Muscle layer of colon (tissue), 2 donors: ENCODE results near the gene SSX5.
"Not testable (repeated sequence)": the region's sequence is repeated elsewhere in the genome, so short reads cannot be mapped to it uniquely, and the experiment has no call there.

Source experiments
- H3K27ac ChIP-seq: one replicate; pipeline ENCODE4 v1.7.0; 2013; ENCODE audit warnings: low read depth, mild to moderate bottlenecking, low read length, moderate library complexity
- H3K27me3 ChIP-seq, 2 donors: one replicate each; pipeline ENCODE4 v1.7.0; 2013; ENCODE audit warnings: low read length in 2 of 2, mild to moderate bottlenecking in 2 of 2; ENCODE audit not compliant: insufficient read depth in 2 of 2, control insufficient read depth in 1 of 2
- H3K36me3 ChIP-seq: one replicate; pipeline ENCODE4 v1.7.0; 2013; ENCODE audit warnings: mild to moderate bottlenecking, low read length; ENCODE audit not compliant: insufficient read depth
- H3K4me1 ChIP-seq: one replicate; pipeline ENCODE4 v1.7.0; 2013; ENCODE audit warnings: mild to moderate bottlenecking, low read length; ENCODE audit not compliant: insufficient read depth
- H3K4me3 ChIP-seq, 2 donors: one replicate each; pipeline ENCODE4 v1.7.0; 2013; ENCODE audit warnings: low read length in 2 of 2, low read depth in 1 of 2, mild to moderate bottlenecking in 1 of 2, moderate library complexity in 1 of 2
- H3K9ac ChIP-seq: one replicate; pipeline ENCODE4 v1.7.0; 2013; ENCODE audit warnings: low read length
- H3K9me3 ChIP-seq: one replicate; pipeline ENCODE4 v1.7.0; 2013; ENCODE audit warnings: mild to moderate bottlenecking, low read length
- donor health status: abdominal sarcoma.
- donor health status: Adenocarcinoma of cecum.

Gene SSX5, protein sequence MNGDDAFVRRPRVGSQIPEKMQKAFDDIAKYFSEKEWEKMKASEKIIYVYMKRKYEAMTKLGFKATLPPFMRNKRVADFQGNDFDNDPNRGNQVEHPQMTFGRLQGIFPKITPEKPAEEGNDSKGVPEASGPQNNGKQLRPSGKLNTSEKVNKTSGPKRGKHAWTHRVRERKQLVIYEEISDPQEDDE

GRCh38 chrX:48196745-48197201 lies at the start of gene SSX5:
SSX5 (minus strand) TSS chrX:48196795; CDS start chrX:48195358, 1,437 bp downstream.
- no peaks in the 10 kb centered on the region for H3K27me3 ChIP-seq
- H3K4me1 ChIP-seq, result no peaks in the 10 kb centered on the region
- no peaks in the 10 kb centered on the region for H3K36me3 ChIP-seq
- no peak within 1 kb of the TSS for H3K9ac ChIP-seq
- no peak within 1 kb of the TSS for H3K27ac ChIP-seq
- no peak within 1 kb of the TSS for H3K4me3 ChIP-seq
- no peaks in the 10 kb centered on the region for H3K9me3 ChIP-seq

- H3K4me3 ChIP-seq, H3K9ac ChIP-seq, H3K27ac ChIP-seq, H3K9me3 ChIP-seq, H3K27me3 ChIP-seq, H3K36me3 ChIP-seq, H3K4me1 ChIP-seq: not testable (repeated sequence)
Measured at GRCh38 chrX:48224196-48224595, 27.6 kb upstream of the SSX5 start.

DNA sequence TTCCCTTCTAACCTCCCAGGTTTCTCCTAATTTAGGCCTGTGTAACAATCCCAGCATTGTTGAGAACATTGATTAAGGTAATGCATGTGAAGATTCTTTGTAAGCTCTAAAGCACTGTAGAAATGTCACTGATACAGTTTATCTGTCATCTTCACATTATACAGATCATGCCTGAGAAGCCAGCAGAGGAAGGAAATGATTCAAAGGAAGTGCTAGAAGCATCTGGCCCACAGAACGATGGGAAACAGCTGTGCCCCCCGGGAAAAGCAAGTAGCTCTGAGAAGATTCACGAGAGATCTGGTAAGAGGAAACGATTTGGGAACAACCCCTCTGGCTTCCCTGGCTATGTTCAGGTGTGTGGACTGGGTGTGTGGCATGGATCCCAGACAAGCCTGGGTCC lies 17.7 kb upstream of the SSX5 start:
- H3K9me3 ChIP-seq, H3K4me1 ChIP-seq, H3K9ac ChIP-seq, H3K27ac ChIP-seq, H3K4me3 ChIP-seq, H3K36me3 ChIP-seq, H3K27me3 ChIP-seq: not testable (repeated sequence)

- H3K4me3 ChIP-seq, H3K27ac ChIP-seq, H3K36me3 ChIP-seq, H3K4me1 ChIP-seq, H3K9ac ChIP-seq, H3K9me3 ChIP-seq, H3K27me3 ChIP-seq: not testable (repeated sequence)
Measured at GRCh38 chrX:48190024-48190423, 6.6 kb downstream of the SSX5 start.

DNA sequence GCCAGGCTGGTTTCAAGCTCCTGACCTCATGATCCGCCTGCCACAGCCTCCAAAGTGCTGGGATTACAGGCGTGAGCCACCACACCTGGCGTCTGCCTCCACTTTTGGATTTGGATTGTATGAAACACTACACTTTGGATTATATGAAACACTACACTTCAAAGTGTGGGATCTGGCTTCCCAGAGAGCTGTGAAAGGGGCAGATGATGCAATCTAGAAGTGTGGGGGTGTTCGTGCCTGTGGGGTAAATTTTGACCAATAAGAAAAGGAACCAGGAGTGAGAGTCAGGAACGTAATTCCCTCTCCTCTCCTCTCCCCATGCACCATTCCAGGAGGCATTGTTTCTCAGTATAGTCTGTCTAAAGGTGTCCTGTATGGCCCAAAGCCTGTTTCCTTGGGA lies 14.7 kb downstream of the SSX5 start:
- H3K9me3 ChIP-seq, H3K4me1 ChIP-seq, H3K9ac ChIP-seq, H3K36me3 ChIP-seq, H3K4me3 ChIP-seq, H3K27me3 ChIP-seq, H3K27ac ChIP-seq: not testable (repeated sequence)

- H3K4me1 ChIP-seq, result no peaks in the 10 kb centered on the region
- no peaks in the 10 kb centered on the region for H3K27me3 ChIP-seq
- H3K27ac ChIP-seq, result no peak overlapping the region
- no peaks in the 10 kb centered on the region for H3K36me3 ChIP-seq
- no peak overlapping the region for H3K9ac ChIP-seq
- H3K9me3 ChIP-seq, result no peaks in the 10 kb centered on the region
- H3K4me3 ChIP-seq, result no peak overlapping the region
Measured at GRCh38 chrX:48180811-48181210, 15.8 kb downstream of the SSX5 start.

- no peak overlapping the region for H3K27ac ChIP-seq
- H3K9me3 ChIP-seq, result no peaks in the 10 kb centered on the region
Measured at GRCh38 chrX:48179691-48180090, 16.9 kb downstream of the SSX5 start.

DNA sequence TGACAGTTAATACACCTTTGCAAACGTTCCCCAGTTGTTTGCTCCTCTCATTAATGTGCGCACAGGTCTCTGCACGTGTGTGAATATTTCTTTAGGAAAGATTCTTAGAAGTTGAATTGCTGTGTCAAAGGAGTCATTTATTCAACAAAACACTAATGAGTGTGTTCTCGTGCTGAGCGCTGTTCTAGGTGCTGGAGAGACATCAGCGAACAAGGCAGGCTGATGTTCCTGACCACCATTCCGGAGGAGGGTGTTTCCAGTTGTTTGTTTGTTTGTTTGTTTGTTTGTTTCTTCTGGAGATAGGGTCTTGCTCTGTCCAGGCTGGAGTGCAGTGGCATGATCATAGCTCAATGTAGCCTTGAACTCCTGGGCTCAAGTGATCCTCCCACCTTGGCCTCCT lies 30.3 kb downstream of the SSX5 start:
- not testable (repeated sequence) for H3K27me3 ChIP-seq, H3K27ac ChIP-seq, H3K4me1 ChIP-seq, H3K36me3 ChIP-seq, H3K4me3 ChIP-seq, H3K9me3 ChIP-seq, H3K9ac ChIP-seq

More at GRCh38 chrX:48179691-48180090, 16.9 kb downstream of the SSX5 start:
- Histone ChIP-seq H3K4me1 (no peaks in the 10 kb centered on the region), H3K36me3 (no peaks in the 10 kb centered on the region), H3K4me3 (no peak overlapping the region), H3K27me3 (no peaks in the 10 kb centered on the region), H3K9ac (no peak overlapping the region)

GRCh38 chrX:48165241-48165640 lies 31.4 kb downstream of the SSX5 start:
- H3K4me1 ChIP-seq, result no peaks in the 10 kb centered on the region
- H3K27me3 ChIP-seq, result no peaks in the 10 kb centered on the region
- H3K9me3 ChIP-seq, result no peaks in the 10 kb centered on the region
- H3K36me3 ChIP-seq, result no peaks in the 10 kb centered on the region
- H3K4me3 ChIP-seq, result no peak overlapping the region
- H3K9ac ChIP-seq, result no peak overlapping the region
- H3K27ac ChIP-seq, result no peak overlapping the region

DNA sequence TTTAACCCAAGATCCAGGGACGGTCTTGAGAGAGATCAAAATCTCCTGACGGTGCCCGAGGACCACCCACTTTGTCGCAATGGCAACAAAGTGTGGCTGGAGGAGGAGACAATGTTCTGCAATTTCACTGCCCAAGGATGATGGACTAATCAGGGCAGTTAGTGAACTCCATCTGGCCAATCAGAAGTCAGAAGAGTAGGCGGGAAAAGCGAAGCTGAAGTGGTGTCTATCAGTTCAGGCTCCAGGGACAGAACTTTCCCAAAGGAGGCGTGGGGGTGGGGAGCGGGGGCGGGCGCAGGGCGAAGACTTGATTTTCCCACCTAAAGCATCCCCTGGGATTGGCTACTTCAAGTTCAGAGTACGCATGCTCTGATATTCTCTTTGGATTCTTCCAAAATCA lies 40.6 kb downstream of the SSX5 start:
- Histone ChIP-seq H3K27me3 (no peaks in the 10 kb centered on the region), H3K4me1 (no peaks in the 10 kb centered on the region), H3K9ac (no peak overlapping the region), H3K36me3 (no peaks in the 10 kb centered on the region), H3K9me3 (no peaks in the 10 kb centered on the region), H3K4me3 (no peak overlapping the region), H3K27ac (no peak overlapping the region)

DNA sequence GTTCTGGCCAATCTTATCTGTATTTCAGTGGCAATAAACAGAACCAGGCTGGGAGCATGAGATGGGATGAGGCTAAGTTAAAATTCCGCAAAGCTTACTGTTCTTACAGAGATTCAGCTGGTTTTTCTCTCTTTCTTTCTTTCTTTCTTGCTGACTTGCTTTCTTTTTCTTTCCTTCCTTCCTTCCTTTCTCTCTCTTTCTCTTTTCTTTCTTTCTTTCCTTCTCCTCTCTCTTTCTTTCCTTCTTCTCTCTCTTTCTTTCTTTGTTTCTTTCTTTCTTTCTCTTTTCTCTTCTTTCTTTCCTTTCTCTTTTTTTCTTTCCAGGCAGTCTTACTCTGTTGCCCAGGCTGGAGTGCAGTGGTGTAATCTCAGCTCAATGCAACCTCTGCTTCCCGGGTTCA lies 41.8 kb downstream of the SSX5 start:
- Histone ChIP-seq H3K27me3 (no peaks in the 10 kb centered on the region), H3K27ac (no peak overlapping the region), H3K36me3 (no peaks in the 10 kb centered on the region), H3K9ac (no peak overlapping the region), H3K4me1 (no peaks in the 10 kb centered on the region), H3K9me3 (no peaks in the 10 kb centered on the region), H3K4me3 (no peak overlapping the region)

- no peaks in the 10 kb centered on the region for H3K36me3 ChIP-seq
- H3K9me3 ChIP-seq, result no peaks in the 10 kb centered on the region
- no peak overlapping the region for H3K4me3 ChIP-seq
- no peaks in the 10 kb centered on the region for H3K4me1 ChIP-seq
- H3K27me3 ChIP-seq, result no peaks in the 10 kb centered on the region
- H3K9ac ChIP-seq, result no peak overlapping the region
- no peak overlapping the region for H3K27ac ChIP-seq
Measured at GRCh38 chrX:48153769-48154168, 42.8 kb downstream of the SSX5 start.
